Left lung (tissue), 10 donors: ENCODE measurements around the gene SUMO3. TPM values are rescaled to one million over a fixed set of nuclear protein-coding genes. Genes with fewer than 3 reads are reported as not detected.
A peak's percentile ranks its signal among the peaks of the same experiment; 100 is the strongest.

ENCODE experiments used
- ATAC-seq: fragments of 200-7000 bp; cut with Tn5 transposase; one replicate; pipeline ENCODE4 v1.9.1; 2020; ENCODE audit warnings: moderate library complexity
- DNase-seq, 4 donors: peaks; one replicate each; pipeline ENCODE4 v3.0.0-alpha.2; 2013 to 2020
- H3K27ac ChIP-seq, 2 donors: fragments of 200-600 bp; sonication (generic) in 1 of 2; one replicate each; pipeline versions ENCODE4 v1.5.0 to v1.8.0; 2020 to 2021
- H3K27me3 ChIP-seq, 2 donors: fragments of 200-600 bp; sonication (generic) in 1 of 2; one replicate each; pipeline versions ENCODE4 v1.5.0 to v1.8.0; 2020 to 2021
- H3K36me3 ChIP-seq, 2 donors: fragments of 200-600 bp; sonication (generic) in 1 of 2; one replicate each; pipeline versions ENCODE4 v1.5.0 to v1.8.0; 2020 to 2021
- H3K4me1 ChIP-seq, 2 donors: fragments of 200-600 bp; one replicate each; pipeline ENCODE4 v1.8.0; 2021
- H3K4me3 ChIP-seq, 2 donors: fragments of 200-600 bp; sonication (generic) in 1 of 2; one replicate each; pipeline versions ENCODE4 v1.5.0 to v1.8.0; 2020 to 2021; ENCODE audit warnings: mild to moderate bottlenecking in 1 of 2
- H3K9me3 ChIP-seq, 2 donors: fragments of 200-600 bp; sonication (generic) in 1 of 2; one replicate each; pipeline versions ENCODE4 v1.5.0 to v1.8.0; 2020 to 2021
- CTCF ChIP-seq, 2 donors: fragments of 200-600 bp; sonication (generic) in 1 of 2; IDR thresholded peaks; one replicate each; pipeline versions ENCODE4 v1.5.0 to v1.8.0; 2021; ENCODE audit warnings: antibody characterized with exemption in 2 of 2
- intact Hi-C, 2 donors: fragments of 100-400 bp; cut with DNase I; formaldehyde crosslinking; loops; one replicate each; pipeline versions ENCODE4 v1.11.2 to v1.14.2; 2022
- polyA plus RNA-seq, 6 donors: library from polyadenylated mRNA; unstranded; fragments of 120-200 nt; gene quantifications; one replicate each; pipeline ENCODE4 v1.2.1, GENCODE V29; 2013; ENCODE audit not compliant: insufficient read length in 6 of 6
- total RNA-seq, 2 donors: library from RNA; stranded (reverse); fragmentation: NEBNext Ultra II Directional; extraction: Animal tissue kit (Norgen Biotek cat#: 25700); gene quantifications; one replicate each; pipeline ENCODE4 v1.2.1, GENCODE V29; 2021
- donor health status: DM: no; HTN: yes; CAD: no.
- donor health status: DM: no; HTN: no; CAD: no.

The SUMO3 gene
- total and polyA plus RNA-seq, 8 donors: 92.4 to 136 (median 118) TPM

- Histone ChIP-seq H3K36me3 (peaks cover 0 to 60% of the 10 kb centered on the region in 2 donors), H3K27me3 (no peaks in the 10 kb centered on the region), H3K9me3 (no peaks in the 10 kb centered on the region), H3K4me1 (peaks cover 13 to 29% of the 10 kb centered on the region in 2 donors), H3K4me3 (no peak overlapping the region), H3K27ac (no peak overlapping the region)
- ATAC-seq (no peak), DNase-seq (no peak)
- intact Hi-C loops: no loop called here
- no peak for TF ChIP-seq CTCF (IDR thresholded peaks at IDR 0.05)
Measured at GRCh38 chr21:44804762-44805161, 13.1 kb downstream of the SUMO3 start.

DNA sequence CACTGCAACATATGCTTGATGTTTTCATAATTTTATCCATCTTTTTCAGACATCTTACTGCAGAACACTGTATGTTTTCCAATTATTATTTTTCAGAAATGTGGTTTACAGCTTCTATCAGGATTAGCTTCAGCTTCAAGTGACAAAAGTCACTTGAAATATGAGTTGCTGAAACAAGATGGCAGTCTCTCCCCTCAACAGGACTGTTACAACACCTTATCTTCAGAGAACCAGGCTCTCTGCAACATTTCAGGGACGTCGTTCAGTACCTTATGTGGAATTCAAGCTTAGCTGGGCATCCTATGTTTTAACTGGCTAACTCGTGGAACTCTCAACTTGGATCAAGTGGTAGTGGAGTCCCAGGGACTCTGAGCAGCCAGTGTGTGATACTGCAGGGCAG lies 14.2 kb downstream of the SUMO3 start:
- Histone ChIP-seq H3K4me3 (no peak overlapping the region), H3K4me1 (peaks cover 14 to 40% of the 10 kb centered on the region in 2 donors), H3K36me3 (peaks cover 0 to 56% of the 10 kb centered on the region in 2 donors), H3K27me3 (no peaks in the 10 kb centered on the region), H3K9me3 (no peaks in the 10 kb centered on the region), H3K27ac (no peak overlapping the region)
- DNase-seq (no peak), ATAC-seq (no peak)
- TF ChIP-seq CTCF (IDR thresholded peaks at IDR 0.05): no peak
- intact Hi-C loops: no loop called here

DNA sequence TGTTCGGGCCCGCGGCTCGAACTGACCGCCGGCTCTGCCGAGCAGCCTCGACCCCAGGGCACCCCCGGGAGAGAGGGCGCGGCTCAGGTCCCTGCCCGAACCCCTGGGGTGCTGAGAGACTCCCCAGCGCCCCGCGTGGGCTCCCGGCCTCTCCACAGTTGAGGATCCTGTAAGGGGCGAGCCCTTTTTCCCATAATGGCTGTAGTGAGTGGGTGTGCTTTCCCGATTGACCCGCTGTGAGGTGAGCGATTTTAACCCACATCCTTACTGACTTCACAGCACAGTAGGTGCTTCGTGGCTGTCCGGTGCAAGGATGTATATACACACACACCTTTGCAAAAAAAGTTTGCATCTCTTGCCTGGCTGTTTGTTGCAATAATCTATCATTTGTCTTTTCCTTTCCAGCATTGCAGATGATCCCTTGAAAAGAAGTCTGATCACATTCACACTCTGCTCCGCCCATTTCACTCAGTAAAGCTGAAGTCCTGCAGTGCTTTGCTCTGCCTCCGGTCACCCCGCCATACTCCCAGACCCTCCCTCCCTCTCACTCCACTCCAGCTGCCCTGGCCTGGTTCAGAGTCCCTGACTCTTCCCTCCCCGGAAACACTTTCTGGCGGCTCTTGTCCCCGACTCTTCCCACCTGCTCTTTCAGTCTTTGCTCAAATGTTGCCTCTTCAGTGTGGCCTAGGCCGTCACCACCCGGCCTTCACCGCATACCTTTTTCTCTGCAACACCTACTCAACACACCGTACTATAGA lies 15.3 kb downstream of the SUMO3 start:
- DNase-seq (no peak), ATAC-seq (no peak)
- Histone ChIP-seq H3K27ac (no peak overlapping the region), H3K4me1 (peaks cover 14 to 42% of the 10 kb centered on the region in 2 donors), H3K9me3 (no peaks in the 10 kb centered on the region), H3K36me3 (peaks cover 0 to 52% of the 10 kb centered on the region in 2 donors), H3K4me3 (peak overlapping the region; percentile 94 to 98), H3K27me3 (no peaks in the 10 kb centered on the region)
- TF ChIP-seq CTCF (IDR thresholded peaks at IDR 0.05): no peak
- intact Hi-C loops: no loop called here

DNA sequence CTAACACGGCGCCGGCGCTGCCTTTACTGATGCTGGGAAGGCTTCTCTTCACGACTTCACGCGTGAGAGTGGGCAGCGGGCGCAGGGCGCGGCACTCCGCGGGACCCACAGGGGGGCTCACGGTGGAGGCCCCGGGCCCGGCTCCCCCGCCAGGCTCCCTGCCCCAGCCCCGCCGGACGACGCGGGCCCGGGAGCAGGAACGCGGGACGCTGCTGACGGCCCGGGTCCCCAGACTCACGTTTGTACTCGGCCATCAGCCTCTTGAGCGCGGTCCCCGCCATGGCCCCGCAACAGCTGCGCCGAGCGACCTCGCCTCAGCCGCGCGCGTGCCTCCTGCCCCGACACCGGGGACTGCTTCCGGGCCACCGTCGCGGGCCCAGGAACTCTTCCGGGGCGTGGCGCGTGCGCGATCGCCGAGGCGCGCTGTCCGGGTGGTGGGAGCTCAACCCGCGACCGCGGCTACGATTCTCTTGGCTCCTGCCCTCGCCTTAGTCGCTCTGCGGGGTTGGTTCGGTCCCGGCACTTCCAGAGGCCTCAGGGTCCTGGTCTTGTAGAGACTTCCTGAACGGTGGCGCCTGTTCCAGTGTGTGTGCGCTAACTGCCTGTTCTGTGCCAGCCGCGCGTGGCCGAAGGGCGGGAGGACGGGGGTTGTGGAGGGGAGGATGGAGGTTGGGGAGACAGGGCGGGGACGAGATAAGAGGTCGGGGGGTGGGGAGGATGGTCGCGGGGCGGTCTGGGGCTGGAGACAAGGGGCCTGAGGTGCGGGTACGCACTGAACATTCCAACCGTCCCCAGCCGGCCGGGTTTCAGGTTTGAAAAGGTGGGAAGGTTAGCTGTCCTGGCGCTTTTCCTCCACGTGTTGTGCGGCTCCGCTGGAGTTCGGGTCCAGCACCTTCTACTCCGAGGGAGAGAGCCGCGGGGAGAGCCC lies 16.1 kb downstream of the SUMO3 start, which contains the start of gene UBE2G2:
UBE2G2 (minus strand) TSS at position 353 of the 928 bp plus-strand sequence; CDS start at position 281, 72 bp downstream.
- peak; percentile 95 for ATAC-seq
- H3K4me1 ChIP-seq: peaks cover 14 to 42% of the 10 kb centered on the region in 2 donors
- DNase-seq: peak; percentile 78 to 96 (median 85)
- H3K27ac ChIP-seq: peak within 1 kb of the TSS; percentile 60 to 75
- peak within 1 kb of the TSS; percentile 94 to 98 for H3K4me3 ChIP-seq
- H3K27me3 ChIP-seq: no peaks in the 10 kb centered on the region
- H3K36me3 ChIP-seq: peaks cover 0 to 47% of the 10 kb centered on the region in 2 donors
- no peak for TF ChIP-seq CTCF (IDR thresholded peaks at IDR 0.05)
- intact Hi-C loops: no loop called here
- H3K9me3 ChIP-seq: no peaks in the 10 kb centered on the region
